Effector CD4-positive, alpha-beta T cell (primary cell): ENCODE measurements around the gene MYB.
"Not testable (repeated sequence)": the region's sequence is repeated elsewhere in the genome, so short reads cannot be mapped to it uniquely, and the experiment has no call there.

Experiments used
- DNase-seq: peaks from one replicate; pipeline ENCODE4 v3.0.0-alpha.2; 2020

MYB gene

DNA sequence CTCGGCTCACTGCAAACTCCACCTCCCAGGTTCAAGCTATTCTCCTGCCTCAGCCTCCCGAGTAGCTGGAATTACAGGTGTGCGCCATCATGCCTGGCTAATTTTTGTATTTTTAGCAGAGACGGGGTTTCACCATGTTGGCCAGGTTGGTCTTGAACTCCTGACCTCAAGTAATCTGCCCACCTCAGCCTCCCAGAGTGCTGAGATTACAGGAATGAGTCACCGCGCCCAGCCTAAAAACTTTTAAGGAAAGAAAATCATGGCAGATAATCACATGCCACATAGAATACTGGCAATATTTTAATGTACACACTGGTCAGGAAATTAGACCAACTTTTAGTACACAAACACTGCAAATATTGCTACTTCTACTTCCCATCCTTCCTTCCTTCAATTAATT is 16.7 kb upstream of the MYB start:
- DNase-seq = not testable (repeated sequence)

DNA sequence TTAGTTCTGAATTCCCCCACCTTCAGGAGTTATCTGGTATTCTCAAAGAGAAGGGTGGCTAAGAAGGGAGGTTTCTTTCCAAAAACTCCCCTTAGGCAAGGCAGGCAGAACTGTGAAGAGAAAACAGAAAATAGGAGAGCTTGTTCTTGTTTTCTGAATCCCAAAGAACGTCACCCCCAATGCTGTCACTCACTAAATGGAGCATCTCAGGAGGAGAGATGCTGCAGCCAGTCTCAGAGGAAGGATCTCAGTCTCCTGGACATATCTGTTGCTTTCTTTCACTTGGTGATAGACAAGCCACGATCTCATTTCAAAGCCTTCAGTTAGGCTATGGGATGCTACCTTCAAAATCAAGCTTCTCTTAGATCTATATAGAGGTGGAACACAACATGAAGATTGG is 16.1 kb upstream of the MYB start:
- no peak for DNase-seq

DNA sequence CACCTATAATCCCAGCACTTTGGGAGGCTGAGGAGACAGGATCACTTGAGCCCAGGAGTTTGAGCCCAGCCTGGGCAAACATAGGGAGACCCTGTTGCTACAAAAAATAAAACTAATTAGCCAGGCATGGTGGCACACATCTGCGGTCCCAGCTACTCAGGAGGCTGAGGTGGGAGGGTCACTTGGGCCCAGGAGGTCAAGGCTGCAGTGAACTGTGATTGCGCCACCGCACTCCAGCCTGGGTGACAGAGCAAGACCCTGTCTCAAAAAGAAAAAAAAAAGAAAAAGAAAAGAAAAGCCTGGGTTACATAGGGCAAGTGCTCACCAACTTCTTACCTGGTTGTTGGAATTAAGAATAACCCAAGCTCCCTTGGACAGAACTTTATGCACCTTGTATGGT is 14.6 kb upstream of the MYB start:
- DNase-seq = no peak

DNA sequence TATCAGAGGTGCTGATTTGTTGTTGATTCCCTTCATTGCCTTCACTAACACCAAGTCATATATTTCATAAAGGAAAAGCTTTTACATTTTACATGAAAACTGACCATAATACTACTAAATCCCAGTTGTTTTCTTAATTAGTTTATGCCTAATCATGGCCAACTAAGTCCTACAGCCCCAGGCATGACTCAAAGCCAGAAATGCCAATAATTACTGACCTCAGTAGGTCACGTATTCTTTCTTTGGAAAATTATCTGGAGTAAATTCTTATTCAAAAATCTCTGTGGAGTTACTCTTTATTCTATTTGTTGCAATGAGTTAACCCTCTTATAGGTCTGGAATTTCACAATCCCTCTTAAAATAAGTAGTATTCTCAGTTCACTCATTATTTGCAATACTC is 13.5 kb upstream of the MYB start:
- DNase-seq = no peak

DNA sequence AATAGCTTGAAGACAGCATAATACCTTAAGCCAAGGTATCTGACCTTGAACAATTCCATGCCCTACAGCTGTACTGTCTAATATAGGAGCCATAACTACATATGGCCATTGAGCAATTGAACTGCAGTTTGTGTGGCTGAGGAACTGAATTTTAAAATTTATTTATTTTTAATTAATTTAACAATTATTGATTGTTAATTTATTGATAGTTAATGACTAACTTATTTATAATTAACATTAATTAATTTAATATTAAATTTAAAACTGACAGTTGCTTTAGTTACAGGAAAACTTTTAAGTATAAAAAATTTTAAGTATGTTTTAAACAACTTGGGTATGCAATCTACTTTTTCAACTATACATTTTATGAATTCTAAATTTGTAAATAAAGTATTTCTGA is 12.3 kb upstream of the MYB start:
- no peak for DNase-seq

DNA sequence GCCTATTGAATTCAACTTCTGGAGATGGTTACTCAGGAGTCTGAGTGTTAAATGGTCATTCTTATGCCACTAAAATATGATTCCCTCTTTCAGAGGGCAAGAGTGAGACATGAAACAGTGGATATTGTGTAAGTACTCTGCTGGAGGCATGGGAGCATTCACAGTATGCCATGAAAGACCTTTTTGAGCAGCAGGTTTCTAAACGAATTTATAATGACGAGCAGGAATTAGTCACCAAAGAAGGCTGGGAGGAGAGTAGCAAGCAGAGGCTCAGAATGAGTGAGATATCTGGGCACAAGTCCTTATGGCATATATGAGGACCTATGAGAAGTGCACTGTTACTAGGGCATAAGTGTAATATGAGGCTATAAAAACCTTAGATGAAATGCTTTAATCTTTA is 10.9 kb upstream of the MYB start:
- no peak for DNase-seq

DNA sequence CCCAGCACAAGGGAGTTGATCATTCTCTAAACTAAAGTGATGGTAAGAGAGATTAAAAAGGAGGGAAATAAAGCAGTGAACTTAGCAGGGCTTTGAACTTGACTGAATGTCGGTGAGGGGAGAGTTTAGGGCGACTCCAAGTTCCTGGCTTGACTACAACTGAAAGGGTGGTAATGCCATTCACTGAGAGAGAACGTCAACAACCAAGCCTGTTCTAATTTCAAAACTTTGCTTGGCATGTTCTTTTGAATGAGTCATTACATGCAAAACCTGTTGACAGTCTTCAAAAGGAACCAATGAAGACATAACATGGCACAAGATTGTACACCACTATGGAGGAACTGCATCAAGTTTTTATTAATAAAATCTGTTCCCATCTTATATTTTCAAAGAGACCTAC is 10.3 kb upstream of the MYB start:
- DNase-seq = no peak

DNA sequence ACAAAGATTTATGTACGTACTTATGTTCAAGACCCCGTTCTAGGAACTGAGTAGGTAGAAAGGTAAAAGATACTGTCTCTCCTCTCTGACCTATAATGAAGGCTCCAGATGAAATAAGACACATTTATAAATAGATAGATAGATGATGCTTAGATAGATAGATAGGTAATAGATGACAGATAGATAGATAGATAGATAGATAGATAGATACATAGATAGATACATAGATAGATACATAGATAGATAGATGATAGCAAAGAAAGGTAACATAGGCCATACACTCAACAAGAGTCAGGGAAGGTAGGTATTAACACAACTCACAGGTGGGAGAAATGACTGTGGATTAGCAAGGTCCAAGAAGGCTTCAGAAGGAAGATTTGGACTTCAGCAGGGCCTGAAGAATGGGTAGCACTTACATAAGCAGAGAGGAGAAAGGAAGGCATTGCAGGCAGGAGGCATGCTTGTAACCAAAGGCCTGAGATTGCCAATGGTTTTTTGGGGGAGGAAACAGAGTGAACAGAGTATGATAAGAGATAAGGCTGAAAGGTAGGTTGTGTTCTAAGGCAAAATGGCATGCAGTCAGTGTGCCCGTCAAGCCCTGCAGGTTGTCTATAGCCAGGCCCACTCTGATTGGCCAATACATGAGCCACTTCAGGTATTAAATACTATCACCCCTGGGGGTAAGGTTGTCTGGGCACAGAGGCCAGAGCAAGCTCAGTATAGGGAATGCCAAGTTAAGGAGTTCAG is 7.7 kb upstream of the MYB start:
- DNase-seq = no peak

DNA sequence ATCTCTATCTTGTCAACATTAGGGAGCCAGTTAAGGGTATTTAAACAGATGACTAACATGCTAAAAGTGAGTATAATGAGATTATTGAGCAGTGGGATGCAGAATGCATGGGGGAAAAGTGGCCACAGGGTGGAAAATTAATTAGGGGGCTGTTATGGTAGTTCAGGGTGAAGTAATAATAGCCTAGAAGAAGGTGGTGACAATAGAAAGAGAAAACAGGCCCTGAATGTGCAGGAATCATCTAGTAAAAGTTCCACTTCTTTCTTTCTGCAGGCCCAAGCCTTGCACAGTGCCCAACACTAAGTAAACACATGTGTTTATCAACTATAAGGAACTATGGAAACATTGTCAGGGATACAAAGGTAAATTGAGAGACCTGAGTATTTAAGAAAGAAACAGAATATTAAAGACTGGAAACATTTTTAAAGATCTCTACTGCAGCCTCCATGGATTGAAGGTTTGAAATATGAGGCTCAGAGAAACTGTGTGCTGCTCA is 7.1 kb upstream of the MYB start:
- no peak for DNase-seq

DNA sequence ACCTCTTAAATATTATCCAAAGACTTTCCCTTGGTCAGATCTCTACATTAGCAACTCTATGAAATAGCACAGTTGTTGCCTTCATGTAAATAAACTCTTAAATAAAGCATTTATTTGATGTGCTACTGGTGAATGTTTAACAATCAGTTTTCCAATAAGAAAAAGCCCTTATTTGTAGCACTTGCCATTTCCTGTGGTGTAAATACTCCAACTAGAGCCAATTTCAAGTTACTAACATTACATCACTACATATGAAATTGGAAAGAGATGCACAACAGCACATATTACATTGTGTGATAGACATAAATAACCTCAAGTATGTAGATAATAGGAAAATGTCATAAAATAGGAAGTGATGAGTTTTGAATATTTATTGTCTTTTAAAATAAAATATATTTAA is 5.0 kb upstream of the MYB start:
- no peak for DNase-seq

DNA sequence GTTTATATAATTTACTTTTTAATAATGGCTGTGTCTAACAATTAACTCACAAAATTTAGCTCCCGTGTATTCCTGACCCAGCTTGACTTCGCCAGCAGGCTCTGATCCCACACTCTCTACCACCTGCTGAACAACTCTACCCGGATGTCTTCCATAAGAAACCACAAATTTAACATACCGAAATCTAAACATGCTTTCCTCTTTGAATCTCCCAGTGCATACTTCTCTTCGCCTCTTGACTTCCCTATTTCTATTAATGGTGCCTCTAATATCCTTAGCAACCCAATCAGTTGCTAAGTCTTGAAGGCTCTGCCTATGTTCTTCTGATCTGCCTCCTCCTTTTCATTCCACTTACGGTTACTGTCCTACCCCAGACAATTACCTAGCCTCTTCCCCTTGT is 4.6 kb upstream of the MYB start:
- no peak for DNase-seq

DNA sequence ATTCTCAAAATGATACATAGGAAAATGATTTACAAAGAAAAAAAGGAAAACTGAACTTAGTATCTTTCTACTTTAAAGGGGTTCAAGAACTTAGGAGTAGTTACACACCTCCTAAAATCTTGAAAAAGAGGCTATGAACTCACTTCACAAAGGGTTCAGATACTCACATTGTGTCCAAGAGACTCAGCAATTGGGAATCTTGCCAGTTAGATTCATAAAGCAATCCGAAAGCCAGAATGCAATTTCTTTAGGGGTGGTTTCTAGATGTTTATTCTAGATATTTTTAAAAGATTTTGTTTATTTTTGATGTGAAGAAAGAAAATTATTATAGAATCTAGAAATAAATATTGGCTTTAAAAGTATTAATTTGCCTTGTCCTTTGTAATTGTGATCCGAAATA is 1.7 kb upstream of the MYB start:
- no peak for DNase-seq

DNA sequence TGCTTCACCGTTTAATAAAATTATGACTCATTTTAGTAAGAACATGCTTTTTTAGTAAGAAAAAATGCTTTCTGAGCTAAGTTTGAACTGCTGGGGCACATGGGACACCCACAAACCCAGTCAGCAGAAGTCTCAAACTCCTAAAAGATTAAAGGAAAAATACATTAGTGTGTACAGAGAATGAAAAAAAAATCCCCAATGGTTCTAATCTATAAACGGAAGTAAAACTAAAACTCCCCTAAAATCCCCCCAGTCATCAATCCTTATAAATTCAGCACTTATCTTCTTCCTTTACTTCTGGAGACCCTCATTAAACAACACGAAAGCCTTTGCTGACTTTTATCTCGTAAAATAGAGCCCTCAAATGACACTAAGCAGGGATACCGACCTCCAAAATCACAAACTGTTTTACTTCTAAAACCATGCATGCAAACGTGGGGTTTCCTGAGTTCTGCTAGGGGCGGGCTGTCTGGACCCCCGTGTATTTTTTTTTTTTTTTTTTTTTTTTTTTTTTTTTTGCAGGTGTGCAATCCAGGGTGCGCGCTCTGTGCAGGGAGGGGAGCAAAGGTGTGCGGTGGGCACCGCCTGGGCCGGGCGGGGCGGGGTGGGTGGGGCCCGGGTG is 1.1 kb upstream of the MYB start:
- DNase-seq = no peak

DNA sequence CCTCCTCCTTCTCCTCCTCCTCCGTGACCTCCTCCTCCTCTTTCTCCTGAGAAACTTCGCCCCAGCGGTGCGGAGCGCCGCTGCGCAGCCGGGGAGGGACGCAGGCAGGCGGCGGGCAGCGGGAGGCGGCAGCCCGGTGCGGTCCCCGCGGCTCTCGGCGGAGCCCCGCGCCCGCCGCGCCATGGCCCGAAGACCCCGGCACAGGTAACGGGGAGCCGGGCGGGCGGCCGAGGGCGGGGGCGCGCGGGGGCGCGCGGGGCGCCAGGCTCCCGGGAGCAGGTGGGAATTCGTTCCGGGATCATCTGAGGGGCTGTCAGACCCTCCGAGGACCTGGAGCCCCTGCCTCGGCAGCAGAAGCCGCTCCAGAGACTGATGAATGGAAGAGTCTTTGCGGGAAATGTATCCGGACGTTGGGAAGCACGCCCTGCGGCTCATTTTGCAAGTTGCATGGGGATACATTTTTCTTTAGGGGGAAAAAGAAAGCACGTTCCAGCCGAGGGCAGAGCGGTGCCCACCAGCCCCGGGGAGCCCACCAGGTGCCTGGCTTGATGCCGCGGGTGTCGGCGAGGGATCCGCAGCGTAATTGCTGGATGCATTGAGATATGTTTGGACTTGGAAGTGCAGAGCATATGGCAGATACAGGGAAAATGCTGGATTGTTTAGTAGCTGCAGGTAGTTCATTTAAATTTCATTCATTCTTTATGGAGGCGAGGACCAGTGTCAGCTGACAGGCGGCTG is 394 bp downstream of the MYB start:
- DNase-seq = no peak

DNA sequence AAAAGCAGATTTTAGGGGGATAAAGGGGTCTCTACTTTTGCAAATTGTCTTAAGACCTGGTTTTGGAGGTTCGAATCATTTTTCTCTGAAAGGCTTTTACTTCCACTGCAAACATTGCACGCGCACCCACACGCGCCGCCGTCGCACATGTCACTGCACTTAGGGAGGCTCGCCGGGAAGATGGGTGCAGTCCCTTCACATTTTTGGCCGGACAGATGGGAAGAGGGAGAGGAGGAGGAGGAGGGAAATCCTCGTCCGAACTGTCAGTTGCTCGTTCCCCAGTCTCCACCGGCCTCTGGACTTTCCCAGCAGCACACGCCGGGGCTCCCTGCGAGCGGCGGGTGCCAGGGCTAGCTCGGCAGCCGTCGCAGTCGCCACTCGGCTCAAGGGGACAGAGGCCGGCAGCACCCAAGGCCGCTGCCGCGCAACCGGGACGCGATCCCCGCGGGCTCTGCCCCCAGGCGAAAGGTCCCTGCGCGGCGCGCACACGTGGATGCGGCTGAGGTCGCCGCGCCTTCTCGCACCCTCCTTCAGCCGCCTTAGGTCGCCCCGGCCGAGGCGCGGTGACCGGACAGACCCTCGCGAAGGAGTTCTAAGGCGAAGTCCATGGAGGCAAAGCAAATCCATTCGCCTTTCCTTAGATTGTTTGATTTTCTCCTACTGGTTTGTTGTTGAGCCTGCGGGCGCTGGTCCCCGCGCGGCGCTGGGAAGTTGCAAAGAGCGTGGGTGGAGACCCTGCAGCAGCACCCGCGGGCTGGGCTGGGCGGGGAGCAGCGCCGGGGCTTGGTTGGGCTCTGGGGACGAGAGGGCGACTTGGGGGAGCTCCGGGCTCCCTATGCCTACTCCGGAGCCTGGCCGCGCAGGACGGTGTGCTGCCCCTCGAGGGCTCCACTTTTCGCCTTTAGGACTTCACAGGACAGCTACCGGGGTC is 1.2 kb downstream of the MYB start:
- peak; percentile 14 for DNase-seq

DNA sequence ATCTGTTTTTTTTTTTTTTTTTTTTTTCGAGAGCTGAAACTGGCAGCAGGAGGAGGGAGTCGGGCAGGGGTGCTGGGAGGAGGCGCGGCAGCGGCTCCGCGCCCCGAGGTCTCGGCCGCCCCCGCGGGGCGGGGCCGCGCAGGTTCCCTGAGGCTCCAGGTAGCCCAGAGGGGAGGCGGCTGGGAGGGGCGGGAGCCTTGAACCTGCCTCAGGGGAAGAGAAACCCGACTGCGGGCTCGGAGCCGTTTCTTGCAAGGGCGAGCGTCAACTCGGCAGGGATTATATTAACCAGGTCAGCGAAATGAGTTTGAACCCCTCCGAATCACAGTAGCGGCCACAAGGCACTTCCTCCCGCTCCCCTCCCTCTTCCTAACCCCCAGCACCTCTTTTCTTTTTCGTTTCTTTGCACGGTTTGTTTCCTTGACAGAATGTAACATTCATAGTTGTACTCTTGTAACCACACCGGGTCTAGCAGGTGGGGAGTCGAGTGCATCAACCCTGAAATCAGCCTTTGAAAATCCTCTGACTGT is 2.0 kb downstream of the MYB start:
- DNase-seq = peak; percentile 56

DNA sequence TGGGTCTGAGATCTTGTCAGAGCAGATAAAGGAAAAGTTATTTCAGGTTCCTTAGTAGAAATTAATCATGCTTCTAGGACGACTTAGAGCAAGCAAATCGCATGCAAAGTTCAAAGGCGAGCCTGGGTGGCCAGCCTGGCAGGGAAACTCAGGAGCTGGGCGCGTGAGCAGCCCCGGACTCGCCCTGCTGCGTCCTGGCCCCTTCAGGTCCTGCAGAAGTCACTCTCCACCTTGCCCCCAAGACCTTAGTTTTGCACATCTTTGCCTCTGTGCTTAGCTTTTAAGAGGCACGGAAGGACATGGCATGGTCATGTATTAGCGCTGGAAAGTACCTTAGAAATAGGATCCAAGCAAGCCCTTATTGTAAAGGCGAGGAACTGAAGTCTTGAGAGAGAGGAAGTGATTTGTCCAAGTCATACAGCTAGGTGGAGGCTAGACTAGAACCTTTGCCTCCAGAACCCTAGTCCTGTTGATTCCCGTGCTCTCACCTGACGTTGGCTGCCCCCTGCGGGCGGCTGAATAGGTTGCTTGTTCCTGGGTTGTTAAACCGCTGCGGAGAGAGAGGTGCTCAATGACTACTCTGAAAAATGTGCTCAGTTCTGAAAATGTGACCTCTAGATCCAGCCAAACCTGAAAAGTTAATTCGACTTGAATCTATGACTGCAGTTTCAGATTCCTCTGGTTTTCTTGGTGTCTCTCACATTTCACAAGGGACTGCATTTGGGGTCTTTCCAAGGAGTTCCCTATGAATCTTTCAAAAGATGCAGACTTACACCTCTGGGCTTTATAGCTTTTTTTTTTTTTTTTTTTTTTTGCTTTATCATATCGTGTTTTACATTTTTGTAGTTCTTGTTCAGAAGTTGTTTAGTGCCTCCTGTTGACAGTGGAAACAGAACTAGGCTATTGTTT is 2.7 kb downstream of the MYB start:
- DNase-seq = peak; percentile 54

DNA sequence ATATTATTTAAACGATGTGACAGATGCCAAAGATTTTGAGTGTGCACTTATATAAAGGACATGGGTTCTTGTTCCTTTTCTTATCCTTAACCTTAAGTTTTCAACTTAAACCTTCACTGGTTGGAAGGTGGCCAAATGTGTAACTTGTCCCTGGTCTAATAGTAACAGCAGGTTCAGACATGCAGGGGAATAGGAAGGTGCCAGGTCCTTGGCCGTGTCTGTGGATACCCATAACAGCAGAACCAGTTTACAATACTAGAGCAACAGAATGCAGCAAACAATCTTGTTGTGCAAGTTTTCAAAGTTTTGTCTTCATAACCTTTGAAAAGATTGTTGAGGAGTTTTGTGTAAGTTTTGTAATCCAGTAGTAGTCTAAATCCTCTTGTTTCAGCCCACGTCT is 4.4 kb downstream of the MYB start:
- no peak for DNase-seq

DNA sequence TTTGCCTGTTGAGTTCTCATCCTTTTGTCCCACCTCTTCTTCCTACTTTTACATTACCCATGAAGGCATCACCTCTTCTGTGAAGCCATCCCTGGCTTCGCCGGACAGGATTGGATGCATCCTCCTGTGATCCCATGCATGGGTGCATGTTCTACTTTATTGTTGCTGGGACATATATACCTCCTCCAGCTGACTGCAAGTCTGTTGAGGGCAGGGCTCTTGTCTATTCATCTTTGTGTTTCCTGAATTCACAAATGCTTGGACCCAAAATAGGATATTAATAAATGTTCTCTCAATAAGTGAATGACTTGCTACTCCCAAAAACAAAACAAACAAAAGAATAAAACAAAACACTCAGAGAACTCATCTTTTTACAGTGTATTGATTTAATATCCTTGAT is 5.1 kb downstream of the MYB start:
- no peak for DNase-seq

DNA sequence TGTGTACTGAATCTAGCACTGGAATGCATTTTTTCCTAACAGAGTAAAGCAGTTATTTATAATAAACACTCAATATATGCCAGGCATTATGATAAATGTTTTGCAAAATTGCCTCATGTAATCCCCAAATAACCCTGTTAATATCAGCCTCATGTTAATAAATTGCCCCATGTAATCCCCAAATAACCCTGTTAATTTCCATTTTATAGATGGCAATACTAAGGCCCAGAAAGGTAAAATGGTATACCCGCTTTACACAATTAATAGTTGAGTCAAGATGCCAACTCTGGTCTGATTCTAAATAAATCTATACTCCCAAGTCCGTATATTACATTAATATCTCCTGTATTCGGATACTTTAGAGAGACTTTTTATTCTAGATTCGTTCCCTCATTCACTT is 6.3 kb downstream of the MYB start:
- no peak for DNase-seq

DNA sequence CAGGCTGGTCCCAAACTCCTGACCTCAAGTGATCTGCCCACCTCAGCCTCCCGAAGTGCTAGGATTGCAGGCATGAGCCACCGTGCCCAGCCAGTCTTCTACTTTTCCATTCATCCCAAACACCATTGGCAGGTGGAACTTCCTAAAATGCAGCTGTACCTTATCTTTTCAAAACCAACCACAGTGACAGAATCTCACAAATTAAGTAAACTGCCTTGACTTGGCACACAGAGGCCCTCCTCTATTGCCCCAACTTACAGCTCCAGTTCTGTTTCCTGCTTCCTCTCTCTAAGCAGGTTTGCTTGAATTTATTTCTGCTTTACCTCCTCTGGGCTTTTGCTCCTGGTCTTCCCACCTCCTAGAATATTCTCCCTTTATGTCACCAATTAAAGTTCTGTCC is 7.6 kb downstream of the MYB start:
- DNase-seq = no peak

DNA sequence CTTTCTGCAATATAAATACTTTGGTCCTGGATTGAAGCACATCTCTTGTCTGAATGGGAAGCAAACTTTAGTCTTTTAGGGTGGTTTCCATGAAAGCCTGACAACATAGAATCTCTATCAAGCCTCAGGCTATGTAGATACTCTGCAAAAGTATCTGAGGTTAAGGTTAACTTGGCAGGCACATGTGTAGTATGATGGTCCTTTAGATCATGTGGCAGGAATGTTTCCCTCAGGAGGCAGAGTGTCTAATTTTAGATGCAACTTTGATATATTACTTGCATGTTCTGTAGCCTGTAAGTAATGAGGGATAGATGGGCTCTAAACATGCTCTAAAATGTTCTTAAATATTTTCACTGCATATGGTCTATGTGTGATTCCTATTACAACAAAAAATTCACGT is 8.2 kb downstream of the MYB start:
- no peak for DNase-seq
